Large intestine (tissue), 3 donors: ENCODE data around the gene BCL2L2. TPM values are rescaled to one million over a fixed set of nuclear protein-coding genes. Genes with fewer than 3 reads are reported as not detected.
A peak's percentile ranks its signal among the peaks of the same experiment; 100 is the strongest.

Source experiments
- DNase-seq, 2 donors: peaks; one replicate each; pipeline versions ENCODE4 v3.0.0 to v3.0.0-alpha.2; 2013
- H3K27ac ChIP-seq: one replicate; pipeline ENCODE4 v1.5.1; 2013; ENCODE audit warnings: low read length
- H3K27me3 ChIP-seq: 2 replicates; pipeline ENCODE4 v1.6.1; 2013; ENCODE audit warnings: low read length; ENCODE audit not compliant: control insufficient read depth, insufficient read depth
- H3K36me3 ChIP-seq: 2 replicates; pipeline ENCODE4 v1.6.1; 2013; ENCODE audit warnings: low read length; ENCODE audit not compliant: control insufficient read depth, insufficient read depth
- H3K4me1 ChIP-seq: one replicate; pipeline ENCODE4 v1.6.1; 2013; ENCODE audit warnings: low read length; ENCODE audit not compliant: control insufficient read depth, insufficient read depth
- H3K4me3 ChIP-seq: one replicate; pipeline ENCODE4 v1.5.1; 2013; ENCODE audit warnings: low read length
- H3K9me3 ChIP-seq: one replicate; pipeline ENCODE4 v1.6.1; 2013; ENCODE audit warnings: mild to moderate bottlenecking, low read depth, low read length, moderate library complexity; ENCODE audit not compliant: control insufficient read depth
- WGBS: methylation state at CpG from one replicate; pipeline ENCODE4 v1.1.5; 2013; ENCODE audit warnings: low lambda C conversion rate; ENCODE audit not compliant: insufficient coverage; 5-methylcytosine and 5-hydroxymethylcytosine counted together
- polyA plus RNA-seq: library from polyadenylated mRNA; unstranded; fragments of 120-200 nt; gene quantifications from one replicate; pipeline ENCODE4 v1.2.1, GENCODE V29; 2013

Gene BCL2L2
- polyA plus RNA-seq, 1 donor: 53.8 TPM

DNA sequence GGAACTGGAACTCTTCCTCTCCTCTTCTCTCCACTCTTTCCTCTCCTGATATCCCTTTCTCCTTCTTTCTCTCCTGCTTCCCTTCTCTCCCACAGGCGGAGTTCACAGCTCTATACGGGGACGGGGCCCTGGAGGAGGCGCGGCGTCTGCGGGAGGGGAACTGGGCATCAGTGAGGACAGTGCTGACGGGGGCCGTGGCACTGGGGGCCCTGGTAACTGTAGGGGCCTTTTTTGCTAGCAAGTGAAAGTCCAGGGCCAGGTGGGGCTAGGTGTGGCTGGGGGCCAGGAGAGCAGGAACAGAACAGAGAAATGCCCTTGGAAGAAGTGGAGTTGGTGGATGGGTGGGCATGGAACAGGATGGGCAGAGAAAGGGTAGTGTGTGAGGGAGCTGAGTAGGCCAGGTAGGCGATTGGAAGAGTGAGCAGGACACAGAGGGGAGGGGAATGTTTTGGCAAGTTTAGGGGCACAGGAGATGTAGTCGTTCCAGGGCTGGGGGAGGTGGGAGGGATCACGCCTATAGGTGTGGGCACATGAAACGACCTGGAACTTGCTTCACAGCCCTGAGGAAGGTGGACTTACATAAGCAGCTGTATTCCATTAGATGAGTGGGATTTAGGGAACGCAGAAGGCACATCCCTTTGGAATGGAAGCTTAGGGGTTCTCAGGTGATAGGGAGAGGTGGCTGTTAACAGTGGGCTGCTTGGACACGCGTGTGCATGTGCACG is 2.2 kb downstream of the BCL2L2 start:
- Histone ChIP-seq H3K4me1 (peaks cover 25% of the 10 kb centered on the region), H3K27me3 (no peaks in the 10 kb centered on the region), H3K27ac (no peak overlapping the region), H3K36me3 (peaks cover 43% of the 10 kb centered on the region), H3K4me3 (no peak overlapping the region), H3K9me3 (no peaks in the 10 kb centered on the region)
- WGBS: no CpG with 5 or more reads among the region's 17 CpGs
- DNase-seq: no peak

DNA sequence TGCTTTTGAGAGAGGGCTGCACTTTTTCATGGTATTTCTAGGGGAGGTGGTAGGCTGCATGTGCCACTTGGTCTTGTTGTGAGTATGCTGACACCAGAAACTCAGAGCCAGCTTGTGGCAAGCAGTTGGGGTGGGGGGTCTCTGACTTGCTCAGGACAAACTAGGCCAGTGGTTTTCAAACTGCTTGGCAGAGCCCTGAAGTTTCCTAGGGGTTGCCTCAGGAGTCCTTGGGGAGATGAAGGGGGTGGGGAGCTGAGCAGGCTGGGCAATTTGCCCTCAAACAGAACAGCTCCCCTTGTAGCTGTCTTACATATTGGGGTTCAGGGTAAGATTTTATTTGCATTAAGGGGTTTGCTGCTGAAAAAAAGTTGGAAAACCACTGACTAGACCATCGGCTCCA is 3.9 kb downstream of the BCL2L2 start:
- WGBS: no CpG with 5 or more reads among the region's 1 CpG
- no peaks in the 10 kb centered on the region for H3K27me3 ChIP-seq
- H3K27ac ChIP-seq: no peak overlapping the region
- DNase-seq: no peak
- peaks cover 43% of the 10 kb centered on the region for H3K36me3 ChIP-seq
- H3K4me3 ChIP-seq: no peak overlapping the region
- no peaks in the 10 kb centered on the region for H3K9me3 ChIP-seq
- H3K4me1 ChIP-seq: peaks cover 24% of the 10 kb centered on the region

- Histone ChIP-seq H3K9me3 (no peaks in the 10 kb centered on the region), H3K4me1 (no peaks in the 10 kb centered on the region), H3K27ac (no peak overlapping the region), H3K27me3 (no peaks in the 10 kb centered on the region), H3K36me3 (peaks cover 10% of the 10 kb centered on the region), H3K4me3 (no peak overlapping the region)
- WGBS: 83% methylated on average over 1 of the region's 5 CpGs
- no peak for DNase-seq
Measured at GRCh38 chr14:23316300-23316699, 9.7 kb downstream of the BCL2L2 start.

- Histone ChIP-seq H3K9me3 (no peaks in the 10 kb centered on the region), H3K27me3 (no peaks in the 10 kb centered on the region), H3K36me3 (peaks cover 27% of the 10 kb centered on the region), H3K27ac (peak overlapping the region; percentile 92), H3K4me1 (peaks cover 7% of the 10 kb centered on the region), H3K4me3 (no peak overlapping the region)
- no peak for DNase-seq
- no CpG with 5 or more reads among the region's 17 CpGs for WGBS
Measured at GRCh38 chr14:23319746-23320583, 13.3 kb downstream of the BCL2L2 start.

- H3K27ac ChIP-seq: peak within 1 kb of the TSS; percentile 93
- peak; percentile 100 for DNase-seq
- H3K4me1 ChIP-seq: peaks cover 7% of the 10 kb centered on the region
- H3K36me3 ChIP-seq: peaks cover 35% of the 10 kb centered on the region
- peak within 1 kb of the TSS; percentile 87 for H3K4me3 ChIP-seq
- no peaks in the 10 kb centered on the region for H3K9me3 ChIP-seq
- H3K27me3 ChIP-seq: no peaks in the 10 kb centered on the region
- WGBS: 40% methylated on average over 1 of the region's 63 CpGs
Measured at GRCh38 chr14:23320584-23321571, 14.2 kb downstream of the BCL2L2 start, which contains the start of gene PABPN1. TSS of gene PABPN1 (plus strand) at chr14:23321457. CDS start at chr14:23321470, 13 bp downstream.

DNA sequence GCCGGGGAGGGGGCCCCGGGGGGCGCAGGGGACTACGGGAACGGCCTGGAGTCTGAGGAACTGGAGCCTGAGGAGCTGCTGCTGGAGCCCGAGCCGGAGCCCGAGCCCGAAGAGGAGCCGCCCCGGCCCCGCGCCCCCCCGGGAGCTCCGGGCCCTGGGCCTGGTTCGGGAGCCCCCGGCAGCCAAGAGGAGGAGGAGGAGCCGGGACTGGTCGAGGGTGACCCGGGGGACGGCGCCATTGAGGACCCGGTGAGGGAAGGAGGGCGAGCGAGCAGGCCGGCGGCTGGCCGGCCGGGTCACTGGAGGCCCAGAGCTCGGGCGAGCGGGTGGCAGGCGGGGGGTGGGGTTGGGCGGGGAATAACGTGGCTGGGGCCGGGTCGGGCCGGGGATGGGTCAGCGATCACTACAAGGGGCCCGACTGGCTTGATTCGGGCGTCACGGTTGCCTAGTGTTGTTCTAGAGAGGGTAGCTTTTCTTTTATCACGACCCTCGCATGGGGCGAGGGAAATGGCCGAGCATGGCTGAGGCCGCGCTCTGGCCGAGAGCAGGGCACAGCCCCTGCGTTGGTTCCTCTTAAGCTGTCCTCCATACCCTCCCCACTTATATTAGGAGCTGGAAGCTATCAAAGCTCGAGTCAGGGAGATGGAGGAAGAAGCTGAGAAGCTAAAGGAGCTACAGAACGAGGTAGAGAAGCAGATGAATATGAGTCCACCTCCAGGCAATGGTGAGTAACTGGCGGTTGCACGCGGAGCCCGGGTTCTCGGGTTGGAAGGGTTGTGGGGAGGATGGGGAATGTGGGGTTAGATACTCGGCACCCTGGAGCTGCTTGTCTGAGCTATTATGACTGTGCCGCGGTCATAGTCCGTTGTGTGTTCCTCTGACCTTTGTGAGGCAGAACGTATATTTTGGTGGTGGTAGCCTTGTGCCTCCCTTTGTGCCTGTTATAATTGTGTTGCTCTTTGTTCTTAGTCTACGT is 15.2 kb downstream of the BCL2L2 start:
- Histone ChIP-seq H3K9me3 (no peaks in the 10 kb centered on the region), H3K27me3 (no peaks in the 10 kb centered on the region), H3K27ac (peak overlapping the region; percentile 93), H3K36me3 (peaks cover 33% of the 10 kb centered on the region), H3K4me3 (peak overlapping the region; percentile 87), H3K4me1 (peaks cover 7% of the 10 kb centered on the region)
- DNase-seq: peak; percentile 37 to 72
- no CpG with 5 or more reads among the region's 64 CpGs for WGBS

- WGBS: 35% methylated on average over 4 of the region's 10 CpGs
- H3K36me3 ChIP-seq: peaks cover 31% of the 10 kb centered on the region
Measured at GRCh38 chr14:23322568-23323517, 16.2 kb downstream of the BCL2L2 start.

DNA sequence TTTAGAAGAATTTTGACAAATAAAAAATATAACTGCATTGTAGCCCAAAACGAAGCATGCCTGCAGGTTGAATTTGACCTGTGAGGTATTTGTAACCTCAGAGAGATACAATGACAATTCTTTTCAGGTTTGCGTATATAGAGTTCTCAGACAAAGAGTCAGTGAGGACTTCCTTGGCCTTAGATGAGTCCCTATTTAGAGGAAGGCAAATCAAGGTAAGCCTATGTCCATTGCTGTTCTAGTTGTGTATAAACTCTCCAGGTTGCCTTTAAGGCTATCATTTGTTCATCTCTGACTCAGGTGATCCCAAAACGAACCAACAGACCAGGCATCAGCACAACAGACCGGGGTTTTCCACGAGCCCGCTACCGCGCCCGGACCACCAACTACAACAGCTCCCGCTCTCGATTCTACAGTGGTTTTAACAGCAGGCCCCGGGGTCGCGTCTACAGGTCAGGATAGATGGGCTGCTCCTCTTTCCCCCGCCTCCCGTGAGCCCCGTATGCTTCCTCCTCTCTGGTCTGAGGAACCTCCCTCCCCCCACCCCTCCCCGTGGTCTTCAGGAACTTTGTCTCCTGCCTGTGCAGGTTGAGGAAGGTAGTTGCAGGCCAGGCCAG is 17.3 kb downstream of the BCL2L2 start:
- WGBS: no CpG with 5 or more reads among the region's 18 CpGs
- Histone ChIP-seq H3K4me3 (no peak overlapping the region), H3K4me1 (peaks cover 7% of the 10 kb centered on the region), H3K27ac (no peak overlapping the region), H3K27me3 (no peaks in the 10 kb centered on the region), H3K9me3 (no peaks in the 10 kb centered on the region), H3K36me3 (peaks cover 31% of the 10 kb centered on the region)
- no peak for DNase-seq

More at GRCh38 chr14:23322568-23323517, 16.2 kb downstream of the BCL2L2 start:
- H3K27ac ChIP-seq: peak overlapping the region; percentile 93
- H3K4me3 ChIP-seq: peak overlapping the region; percentile 87
- no peaks in the 10 kb centered on the region for H3K9me3 ChIP-seq
- peaks cover 7% of the 10 kb centered on the region for H3K4me1 ChIP-seq
- H3K27me3 ChIP-seq: no peaks in the 10 kb centered on the region
- no peak for DNase-seq
